Trophoblast cell (in vitro differentiated cells and primary cell): Measurements from ENCODE around the gene IMPG2.

ENCODE experiments used
- DNase-seq, 2 donors: peaks; one replicate each; pipeline ENCODE4 v3.0.0-alpha.2; 2016
- H2AFZ ChIP-seq: 2 replicates; pipeline ENCODE4 v1.6.1; 2013; ENCODE audit warnings: low read length, moderate library complexity, mild to moderate bottlenecking; ENCODE audit not compliant: insufficient read depth, poor library complexity
- H2AK5ac ChIP-seq: 2 replicates; pipeline ENCODE4 v1.6.1; 2013; ENCODE audit warnings: mild to moderate bottlenecking, low read length
- H2BK120ac ChIP-seq: 2 replicates; pipeline ENCODE4 v1.6.1; 2013; ENCODE audit warnings: low read length, mild to moderate bottlenecking, moderate library complexity; ENCODE audit not compliant: insufficient read depth, poor library complexity
- H2BK12ac ChIP-seq: 2 replicates; pipeline ENCODE4 v1.6.1; 2013; ENCODE audit warnings: mild to moderate bottlenecking, low read length, moderate library complexity
- H2BK5ac ChIP-seq: 2 replicates; pipeline ENCODE4 v1.6.1; 2013; ENCODE audit warnings: low read length, low read depth, moderate library complexity, mild to moderate bottlenecking; ENCODE audit not compliant: poor library complexity
- H3K14ac ChIP-seq: 2 replicates; pipeline ENCODE4 v1.6.1; 2013; ENCODE audit warnings: mild to moderate bottlenecking, low read length
- H3K18ac ChIP-seq: 2 replicates; pipeline ENCODE4 v1.6.1; 2013; ENCODE audit warnings: mild to moderate bottlenecking, low read length
- H3K23ac ChIP-seq: 2 replicates; pipeline ENCODE4 v1.6.1; 2013; ENCODE audit warnings: low read length
- H3K27ac ChIP-seq: 2 replicates; pipeline ENCODE4 v1.5.1; 2013; ENCODE audit warnings: low read depth, mild to moderate bottlenecking, inconsistent platforms, low read length, moderate library complexity
- H3K27me3 ChIP-seq: 2 replicates; pipeline ENCODE4 v1.6.1; 2013; ENCODE audit warnings: inconsistent platforms, mild to moderate bottlenecking, low read length, moderate library complexity; ENCODE audit not compliant: insufficient read depth
- H3K36me3 ChIP-seq, 2 experiments: 1 replicate in 1 of 2; 2 replicates in 1 of 2; pipeline ENCODE4 v1.6.1; 2013; ENCODE audit warnings: low read length in 2 of 2, mild to moderate bottlenecking in 2 of 2, moderate library complexity in 1 of 2; ENCODE audit not compliant: insufficient read depth in 2 of 2, control insufficient read depth in 1 of 2
- H3K4ac ChIP-seq: 2 replicates; pipeline ENCODE4 v1.6.1; 2013; ENCODE audit warnings: low read depth, mild to moderate bottlenecking, low read length, moderate library complexity
- H3K4me1 ChIP-seq, 2 experiments: 1 replicate in 1 of 2; 2 replicates in 1 of 2; pipeline ENCODE4 v1.6.1; 2013; ENCODE audit warnings: low read length in 2 of 2, mild to moderate bottlenecking in 2 of 2, moderate library complexity in 1 of 2; ENCODE audit not compliant: insufficient read depth in 2 of 2, control insufficient read depth in 1 of 2
- H3K4me2 ChIP-seq: 2 replicates; pipeline ENCODE4 v1.6.1; 2013; ENCODE audit warnings: inconsistent platforms, mild to moderate bottlenecking, low read length, moderate library complexity
- H3K4me3 ChIP-seq: 2 replicates; pipeline ENCODE4 v1.5.1; 2013; ENCODE audit warnings: mild to moderate bottlenecking, low read depth, low read length, inconsistent platforms
- H3K79me1 ChIP-seq: one replicate; pipeline ENCODE4 v1.6.1; 2013; ENCODE audit warnings: low read length
- H3K79me2 ChIP-seq: 2 replicates; pipeline ENCODE4 v1.6.1; 2013; ENCODE audit warnings: low read length, mild to moderate bottlenecking; ENCODE audit not compliant: control insufficient read depth, insufficient read depth, poor library complexity
- H3K9ac ChIP-seq: 2 replicates; pipeline ENCODE4 v1.6.1; 2013; ENCODE audit warnings: mild to moderate bottlenecking, low read length
- H3K9me3 ChIP-seq: 2 replicates; pipeline ENCODE4 v1.6.1; 2013; ENCODE audit warnings: low read depth, mild to moderate bottlenecking, control low read depth, inconsistent platforms, low read length; ENCODE audit not compliant: insufficient read depth
- H4K12ac ChIP-seq: 2 replicates; pipeline ENCODE4 v1.6.1; 2013; ENCODE audit warnings: low read depth, mild to moderate bottlenecking, low read length, moderate library complexity
- H4K8ac ChIP-seq: 2 replicates; pipeline ENCODE4 v1.6.1; 2013; ENCODE audit warnings: low read depth, mild to moderate bottlenecking, low read length, moderate library complexity
- H4K91ac ChIP-seq: one replicate; pipeline ENCODE4 v1.6.1; 2013; ENCODE audit warnings: low read depth, mild to moderate bottlenecking, low read length, moderate library complexity
- WGBS: extraction: QIAGEN DNeasy Blood & Tissue Kit; methylation state at CpG from one replicate; pipeline ENCODE4 v1.1.7; 2013; ENCODE audit warnings: missing lambda C conversion rate; ENCODE audit not compliant: insufficient read length, insufficient coverage; ENCODE audit errors: extremely low coverage; 5-methylcytosine and 5-hydroxymethylcytosine counted together

IMPG2 gene

GRCh38 chr3:101219842-101220560, 100.4 kb downstream of the IMPG2 start:
- Histone ChIP-seq H3K4me2 (no peak overlapping the region), H3K27me3 (no peaks in the 10 kb centered on the region), H2BK12ac (no peak overlapping the region), H3K79me1 (no peaks in the 10 kb centered on the region), H3K36me3 (no peaks in the 10 kb centered on the region), H3K9me3 (peaks cover 4% of the 10 kb centered on the region), H3K4me3 (no peak overlapping the region), H3K27ac (no peak overlapping the region), H4K12ac (no peak overlapping the region), H2BK120ac (no peak overlapping the region), H3K14ac (no peak overlapping the region), H3K4ac (no peak overlapping the region), H2BK5ac (no peak overlapping the region), H4K8ac (no peak overlapping the region), H2AK5ac (no peak overlapping the region), H4K91ac (no peak overlapping the region), H2AFZ (no peak overlapping the region), H3K79me2 (no peaks in the 10 kb centered on the region), H3K23ac (no peak overlapping the region), H3K9ac (no peak overlapping the region), H3K4me1 (no peaks in the 10 kb centered on the region), H3K18ac (no peak overlapping the region)
- no peak for DNase-seq
- WGBS = no CpG with 5 or more reads among the region's 4 CpGs

GRCh38 chr3:101217472-101218245, 102.7 kb downstream of the IMPG2 start:
- no peak overlapping the region for H3K4ac ChIP-seq
- no peak overlapping the region for H3K4me2 ChIP-seq
- WGBS = no CpG with 5 or more reads among the region's 3 CpGs
- no peaks in the 10 kb centered on the region for H3K79me1 ChIP-seq
- no peak overlapping the region for H3K14ac ChIP-seq
- no peak overlapping the region for H2AFZ ChIP-seq
- H2BK5ac ChIP-seq = no peak overlapping the region
- H3K18ac ChIP-seq = no peak overlapping the region
- H2BK120ac ChIP-seq = no peak overlapping the region
- no peak overlapping the region for H3K23ac ChIP-seq
- H3K79me2 ChIP-seq = no peaks in the 10 kb centered on the region
- H3K4me1 ChIP-seq = no peaks in the 10 kb centered on the region
- peaks cover 9% of the 10 kb centered on the region for H3K9me3 ChIP-seq
- no peak overlapping the region for H3K9ac ChIP-seq
- no peaks in the 10 kb centered on the region for H3K36me3 ChIP-seq
- H2AK5ac ChIP-seq = no peak overlapping the region
- H3K27ac ChIP-seq = no peak overlapping the region
- H4K91ac ChIP-seq = no peak overlapping the region
- H3K27me3 ChIP-seq = no peaks in the 10 kb centered on the region
- H3K4me3 ChIP-seq = no peak overlapping the region
- H2BK12ac ChIP-seq = no peak overlapping the region
- H4K8ac ChIP-seq = no peak overlapping the region
- H4K12ac ChIP-seq = no peak overlapping the region
- DNase-seq = no peak

GRCh38 chr3:101216710-101217465, 103.5 kb downstream of the IMPG2 start:
- Histone ChIP-seq H2BK12ac (no peak overlapping the region), H2BK120ac (no peak overlapping the region), H4K12ac (no peak overlapping the region), H2AK5ac (no peak overlapping the region), H3K27ac (no peak overlapping the region), H3K4me1 (no peaks in the 10 kb centered on the region), H3K4me3 (no peak overlapping the region), H2AFZ (no peak overlapping the region), H4K91ac (no peak overlapping the region), H4K8ac (no peak overlapping the region), H3K79me2 (no peaks in the 10 kb centered on the region), H2BK5ac (no peak overlapping the region), H3K4me2 (no peak overlapping the region), H3K9me3 (peaks cover 9% of the 10 kb centered on the region), H3K36me3 (no peaks in the 10 kb centered on the region), H3K9ac (no peak overlapping the region), H3K79me1 (no peaks in the 10 kb centered on the region), H3K4ac (no peak overlapping the region), H3K23ac (no peak overlapping the region), H3K27me3 (no peaks in the 10 kb centered on the region), H3K18ac (no peak overlapping the region), H3K14ac (no peak overlapping the region)
- DNase-seq = peak in 1 of 2 donors; percentile 10
- no CpG with 5 or more reads among the region's 3 CpGs for WGBS

DNA sequence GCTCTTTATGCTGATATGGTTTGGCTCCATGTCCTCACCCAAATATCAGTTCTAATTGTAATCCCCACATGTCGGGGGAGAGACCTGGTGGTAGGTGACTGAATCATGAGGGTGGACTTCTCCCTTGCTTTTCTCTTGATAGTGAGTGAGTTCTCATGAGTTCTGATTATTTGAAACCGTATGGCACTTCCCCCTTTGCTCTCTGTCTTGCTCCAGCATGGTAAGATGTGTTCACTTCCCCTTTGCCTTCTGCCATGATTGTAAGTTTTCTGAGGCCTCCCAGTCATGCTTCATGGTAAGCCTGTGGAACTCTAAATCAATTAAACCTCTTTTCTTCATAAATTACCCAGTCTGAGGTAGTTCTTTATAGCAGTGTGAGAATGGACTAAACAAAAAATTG, 107.6 kb downstream of the IMPG2 start:
- H3K27me3 ChIP-seq = no peaks in the 10 kb centered on the region
- no peak overlapping the region for H2BK5ac ChIP-seq
- no peak overlapping the region for H3K18ac ChIP-seq
- no peak overlapping the region for H2AK5ac ChIP-seq
- no peaks in the 10 kb centered on the region for H3K36me3 ChIP-seq
- H3K79me2 ChIP-seq = no peaks in the 10 kb centered on the region
- no peak for DNase-seq
- no peak overlapping the region for H2BK120ac ChIP-seq
- H3K9ac ChIP-seq = no peak overlapping the region
- H3K4me1 ChIP-seq = no peaks in the 10 kb centered on the region
- H3K4me2 ChIP-seq = no peak overlapping the region
- H2AFZ ChIP-seq = no peak overlapping the region
- no peaks in the 10 kb centered on the region for H3K79me1 ChIP-seq
- WGBS = no CpG with 5 or more reads among the region's 2 CpGs
- H3K9me3 ChIP-seq = peaks cover 5% of the 10 kb centered on the region
- no peak overlapping the region for H3K4me3 ChIP-seq
- no peak overlapping the region for H3K4ac ChIP-seq
- no peak overlapping the region for H3K27ac ChIP-seq
- H2BK12ac ChIP-seq = no peak overlapping the region
- no peak overlapping the region for H4K12ac ChIP-seq
- no peak overlapping the region for H4K91ac ChIP-seq
- H4K8ac ChIP-seq = no peak overlapping the region
- no peak overlapping the region for H3K14ac ChIP-seq
- H3K23ac ChIP-seq = no peak overlapping the region
